KMS-11 (cell line): Measurements from ENCODE around the gene FUT1.
A peak's percentile ranks its signal among the peaks of the same experiment; 100 is the strongest.

Source experiments
- H2AFZ ChIP-seq: fragments of 200-600 bp; sonication (generic); 2 replicates; pipeline ENCODE4 v1.6.1; 2016; ENCODE audit warnings: antibody characterized with exemption, mixed run types, low read depth
- H3K27ac ChIP-seq: fragments of 200-600 bp; sonication (generic); 2 replicates; pipeline ENCODE4 v1.6.1; 2016; ENCODE audit warnings: mild to moderate bottlenecking, mixed run types
- H3K27me3 ChIP-seq: fragments of 200-600 bp; sonication (generic); 2 replicates; pipeline ENCODE4 v1.6.1; 2017; ENCODE audit warnings: mild to moderate bottlenecking, low read depth, mixed run types, moderate library complexity; ENCODE audit not compliant: insufficient read depth
- H3K36me3 ChIP-seq: fragments of 200-600 bp; sonication (generic); 2 replicates; pipeline ENCODE4 v1.6.1; 2017; ENCODE audit warnings: mild to moderate bottlenecking, mixed run types; ENCODE audit not compliant: insufficient read depth
- H3K4me1 ChIP-seq: fragments of 200-600 bp; sonication (generic); 2 replicates; pipeline ENCODE4 v1.6.1; 2016; ENCODE audit warnings: mild to moderate bottlenecking, low read depth, mixed run types; ENCODE audit not compliant: poor library complexity, severe bottlenecking
- H3K4me2 ChIP-seq: fragments of 200-600 bp; sonication (generic); 2 replicates; pipeline ENCODE4 v1.7.0; 2016; ENCODE audit warnings: mild to moderate bottlenecking, mixed run types
- H3K4me3 ChIP-seq: fragments of 200-600 bp; sonication (generic); IDR thresholded peaks from 2 replicates; pipeline ENCODE4 v1.6.1; 2017; ENCODE audit warnings: low read depth, low read length, mixed read lengths; ENCODE audit not compliant: insufficient read depth
- H3K79me2 ChIP-seq: fragments of 200-600 bp; sonication (generic); 2 replicates; pipeline ENCODE4 v1.6.1; 2016; ENCODE audit warnings: low read depth, mixed run types; ENCODE audit not compliant: insufficient read depth
- H3K9ac ChIP-seq: fragments of 200-600 bp; sonication (generic); 2 replicates; pipeline ENCODE4 v1.6.1; 2016; ENCODE audit warnings: mild to moderate bottlenecking, mixed run types
- H4K20me1 ChIP-seq: fragments of 200-600 bp; sonication (generic); 2 replicates; pipeline ENCODE4 v1.6.1; 2016; ENCODE audit warnings: mild to moderate bottlenecking, mixed run types; ENCODE audit not compliant: insufficient read depth
- CTCF ChIP-seq: fragments of 200-600 bp; sonication (generic); conservative IDR thresholded peaks from 2 replicates; pipeline ENCODE4 v1.6.1; 2017; ENCODE audit warnings: low read depth, mild to moderate bottlenecking, antibody characterized with exemption, low read length, moderate library complexity, mixed read lengths

FUT1 gene

GRCh38 chr19:48746110-48746509 lies 6.3 kb downstream of the FUT1 start:
- H3K4me2 ChIP-seq: no peak overlapping the region
- H3K4me3 ChIP-seq: no peak overlapping the region
- no peaks in the 10 kb centered on the region for H3K79me2 ChIP-seq
- H3K4me1 ChIP-seq: no peaks in the 10 kb centered on the region
- no peaks in the 10 kb centered on the region for H3K36me3 ChIP-seq
- H3K27me3 ChIP-seq: peaks cover 64% of the 10 kb centered on the region
- H3K9ac ChIP-seq: no peak overlapping the region
- TF ChIP-seq CTCF: no peak
- H3K27ac ChIP-seq: no peak overlapping the region
- peak overlapping the region; percentile 70; the same call in 1 of the 2 replicates for H2AFZ ChIP-seq
- H4K20me1 ChIP-seq: no peaks in the 10 kb centered on the region

- TF ChIP-seq CTCF: no peak
- H3K36me3 ChIP-seq: no peaks in the 10 kb centered on the region
- H3K4me2 ChIP-seq: no peak overlapping the region
- peaks cover 65% of the 10 kb centered on the region for H3K27me3 ChIP-seq
- H3K27ac ChIP-seq: no peak overlapping the region
- H3K4me3 ChIP-seq: no peak overlapping the region
- no peak overlapping the region for H3K9ac ChIP-seq
- H3K79me2 ChIP-seq: no peaks in the 10 kb centered on the region
- no peak overlapping the region for H2AFZ ChIP-seq
- no peaks in the 10 kb centered on the region for H3K4me1 ChIP-seq
- no peaks in the 10 kb centered on the region for H4K20me1 ChIP-seq
Measured at GRCh38 chr19:48745208-48745995, 7.0 kb downstream of the FUT1 start.

GRCh38 chr19:48742096-48742495 lies 10.3 kb downstream of the FUT1 start:
- H3K27ac ChIP-seq: no peak overlapping the region
- no peak overlapping the region for H3K4me3 ChIP-seq
- H3K4me1 ChIP-seq: peaks cover 9% of the 10 kb centered on the region
- no peaks in the 10 kb centered on the region for H3K36me3 ChIP-seq
- no peaks in the 10 kb centered on the region for H4K20me1 ChIP-seq
- H3K27me3 ChIP-seq: peaks cover 53% of the 10 kb centered on the region
- H3K79me2 ChIP-seq: no peaks in the 10 kb centered on the region
- H3K4me2 ChIP-seq: no peak overlapping the region
- H3K9ac ChIP-seq: no peak overlapping the region
- TF ChIP-seq CTCF: no peak
- H2AFZ ChIP-seq: no peak overlapping the region

GRCh38 chr19:48741129-48741999 lies 11.1 kb downstream of the FUT1 start:
- Histone ChIP-seq H3K36me3 (no peaks in the 10 kb centered on the region), H3K4me3 (no peak overlapping the region), H2AFZ (no peak overlapping the region), H4K20me1 (no peaks in the 10 kb centered on the region), H3K9ac (no peak overlapping the region), H3K4me1 (peaks cover 9% of the 10 kb centered on the region), H3K79me2 (no peaks in the 10 kb centered on the region), H3K27ac (no peak overlapping the region), H3K4me2 (no peak overlapping the region; the same call in 1 of the 2 replicates), H3K27me3 (peaks cover 48% of the 10 kb centered on the region)
- no peak for TF ChIP-seq CTCF
